Hepatocyte (in vitro differentiated cells): ENCODE data around the gene NCR3LG1.

Experiments used
- CTCF ChIP-seq: fragments of 200-600 bp; sonication (generic); IDR thresholded peaks from 2 replicates; pipeline ENCODE4 v1.5.1; 2016; ENCODE audit warnings: antibody characterized with exemption, mild to moderate bottlenecking; ENCODE audit not compliant: poor library complexity
- EZH2 ChIP-seq: fragments of 200-600 bp; sonication (generic); IDR thresholded peaks from 2 replicates; pipeline ENCODE4 v1.6.1; 2016; ENCODE audit warnings: antibody characterized with exemption, mild to moderate bottlenecking, borderline replicate concordance

DNA sequence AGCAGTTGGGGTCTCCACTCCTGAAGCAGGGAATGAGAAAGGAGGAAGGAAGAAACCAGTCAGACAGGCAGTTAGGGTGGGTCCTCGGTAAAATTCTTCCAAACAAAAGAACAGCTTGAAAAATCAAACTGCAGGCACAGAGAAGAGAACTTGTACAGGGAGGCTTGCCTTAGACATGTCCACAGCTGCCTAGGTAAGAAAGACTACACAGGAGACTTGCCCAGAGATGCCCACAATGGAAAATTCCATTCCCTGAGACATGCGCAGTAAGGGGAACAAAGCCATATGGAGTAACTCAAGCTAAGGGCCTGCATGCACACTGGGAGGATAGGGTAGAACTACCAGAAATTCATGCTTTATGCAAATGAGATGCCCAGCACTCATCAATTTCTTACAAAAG, 27.1 kb downstream of the NCR3LG1 start:
- no peak for TF ChIP-seq EZH2
- no peak for TF ChIP-seq CTCF
